Testis (tissue), 2 donors: ENCODE results near the gene C1QTNF8.

ENCODE experiments used
- POLR2A ChIP-seq: fragments of 450-650 bp; IDR thresholded peaks from one replicate; pipeline ENCODE4 v1.6.1; 2017; ENCODE audit warnings: antibody characterized with exemption, mild to moderate bottlenecking, moderate library complexity
- TF ChIP-seq, protein P1 (sequence below), 3 experiments: fragments of 450-650 bp in 2 of 3; fragments of 200-600 bp in 1 of 3; sonication (generic) in 1 of 3; IDR thresholded peaks; one replicate each; pipeline ENCODE4 v1.5.1; 2016 to 2019; ENCODE audit warnings: antibody characterized with exemption in 3 of 3, mild to moderate bottlenecking in 2 of 3, moderate library complexity in 1 of 3

DNA sequence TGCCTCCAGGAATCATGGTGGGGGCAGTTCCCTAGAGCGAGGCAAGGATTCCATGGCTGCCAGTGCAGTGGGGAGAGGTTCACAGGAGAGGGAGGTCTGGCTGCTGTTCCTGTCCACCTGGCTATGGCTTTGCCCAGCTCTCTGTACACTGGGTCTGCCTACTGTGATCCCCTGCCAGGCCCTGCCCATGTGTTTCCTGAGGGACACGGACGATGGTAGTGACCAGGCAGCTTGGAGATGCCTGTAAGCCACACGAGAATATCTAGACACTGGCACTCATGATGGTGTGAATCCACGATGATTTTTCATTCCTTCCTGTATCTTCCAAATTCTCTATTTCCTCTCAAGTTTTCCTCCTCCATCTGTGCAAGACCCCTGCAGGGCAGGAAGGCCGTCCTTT, 11.1 kb downstream of the C1QTNF8 start:
- TF ChIP-seq, protein P1, sequence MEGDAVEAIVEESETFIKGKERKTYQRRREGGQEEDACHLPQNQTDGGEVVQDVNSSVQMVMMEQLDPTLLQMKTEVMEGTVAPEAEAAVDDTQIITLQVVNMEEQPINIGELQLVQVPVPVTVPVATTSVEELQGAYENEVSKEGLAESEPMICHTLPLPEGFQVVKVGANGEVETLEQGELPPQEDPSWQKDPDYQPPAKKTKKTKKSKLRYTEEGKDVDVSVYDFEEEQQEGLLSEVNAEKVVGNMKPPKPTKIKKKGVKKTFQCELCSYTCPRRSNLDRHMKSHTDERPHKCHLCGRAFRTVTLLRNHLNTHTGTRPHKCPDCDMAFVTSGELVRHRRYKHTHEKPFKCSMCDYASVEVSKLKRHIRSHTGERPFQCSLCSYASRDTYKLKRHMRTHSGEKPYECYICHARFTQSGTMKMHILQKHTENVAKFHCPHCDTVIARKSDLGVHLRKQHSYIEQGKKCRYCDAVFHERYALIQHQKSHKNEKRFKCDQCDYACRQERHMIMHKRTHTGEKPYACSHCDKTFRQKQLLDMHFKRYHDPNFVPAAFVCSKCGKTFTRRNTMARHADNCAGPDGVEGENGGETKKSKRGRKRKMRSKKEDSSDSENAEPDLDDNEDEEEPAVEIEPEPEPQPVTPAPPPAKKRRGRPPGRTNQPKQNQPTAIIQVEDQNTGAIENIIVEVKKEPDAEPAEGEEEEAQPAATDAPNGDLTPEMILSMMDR (IDR thresholded peaks at IDR 0.05): no peak
- TF ChIP-seq POLR2A: no peak
